ENCODE measurements around the gene CD247. TPM values are rescaled to one million over a fixed set of nuclear protein-coding genes. Genes with fewer than 3 reads are reported as not detected.
A peak's percentile ranks its signal among the peaks of the same experiment; 100 is the strongest.

Gene CD247
- total and polyA plus RNA-seq, 10 of the 15 experiments (the other 5 are each of a cell fraction or from before 2014, with no cell fraction given): 0.10 to 0.77 (median 0.30) TPM

DNA sequence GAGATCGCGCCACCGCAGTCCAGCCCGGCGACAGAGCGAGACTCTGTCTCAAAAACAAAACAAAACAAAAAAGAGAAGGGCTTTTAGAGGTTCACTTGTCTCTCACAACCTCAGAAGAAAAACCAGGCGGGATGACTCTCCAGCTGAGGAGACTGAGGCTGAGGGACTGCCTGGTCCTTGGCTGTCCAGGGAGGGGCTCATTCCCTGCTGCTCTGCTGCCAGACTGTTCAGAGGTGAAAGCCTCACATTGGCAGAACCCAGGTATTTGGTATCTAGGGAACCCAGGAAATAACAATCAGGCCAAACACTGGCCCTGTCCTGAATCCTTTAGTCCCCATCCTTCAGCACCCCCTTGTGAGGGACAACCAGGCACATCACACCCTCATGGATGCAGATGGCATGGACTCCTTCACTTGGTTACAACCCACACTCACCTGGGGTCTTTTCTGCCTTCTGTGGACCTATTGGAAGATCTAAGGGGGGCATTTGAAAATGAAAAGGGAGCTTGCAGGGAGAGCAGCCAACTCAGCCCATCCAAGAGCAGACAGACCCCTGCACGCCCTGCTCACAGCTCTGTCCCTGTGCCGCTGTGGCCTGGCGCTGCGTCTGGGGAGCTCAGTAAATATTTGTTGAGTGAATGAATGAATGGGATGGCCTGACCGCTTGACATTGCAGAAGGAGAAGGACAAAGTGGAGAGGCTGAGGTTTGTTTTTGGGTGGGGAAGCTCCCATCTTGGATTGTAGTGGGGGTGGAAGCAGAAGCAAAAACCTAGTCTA is 33.4 kb downstream of the CD247 start:
- BruUV-seq (replicated peaks): no TSS peak
- Histone ChIP-seq H3K27me3 (replicated peaks in 1 of 2; ENCODE audit: control insufficient read depth in 2 of 2, insufficient read depth in 2 of 2, low read length in 1 of 2) (no peaks in the 10 kb centered on the region; a peak in 1 of 4 replicates), H3K9ac (ENCODE audit: control insufficient read depth, insufficient read depth, low read length) (no peak overlapping the region), H3K4me3 (no peak overlapping the region), H2AFZ (ENCODE audit: control insufficient read depth, low read depth, low read length) (no peak overlapping the region), H3K9me3 (replicated peaks; ENCODE audit: control insufficient read depth, insufficient read depth, low read length) (no peaks in the 10 kb centered on the region), H3K27ac (ENCODE audit: control insufficient read depth, insufficient read depth) (no peak overlapping the region), H4K20me1 (ENCODE audit: control insufficient read depth, insufficient read depth) (no peaks in the 10 kb centered on the region), H3K4me2 (ENCODE audit: control insufficient read depth, insufficient read depth) (no peak overlapping the region), H3K79me2 (ENCODE audit: control insufficient read depth, insufficient read depth, low read length) (no peaks in the 10 kb centered on the region), H3K36me3 (ENCODE audit: control insufficient read depth in 2 of 2, insufficient read depth in 2 of 2, low read length in 1 of 2) (no peaks in the 10 kb centered on the region), H3K4me1 (ENCODE audit: control insufficient read depth, insufficient read depth, low read length) (no peaks in the 10 kb centered on the region)
- 71% methylated on average over 12 of the region's 12 CpGs for WGBS (ENCODE audit: insufficient coverage, insufficient replicate concordance, low lambda C conversion rate, missing lambda C conversion rate)
- ChIA-PET POLR2A (interaction anchor here (0.6 kb wide), 1 partner anchor 255 kb away, joined by 5 read pairs; no protein-coding TSS in a partner anchor), RAD21 (ENCODE audit: unreplicated experiment) (no interaction called here), CTCF (interaction anchor here (0.6 kb wide), 1 partner anchor 48 kb away, joined by 3 read pairs; no protein-coding TSS in a partner anchor), SMC1A (ENCODE audit: uncharacterized antibody, unreplicated experiment) (no interaction called here)
- in situ Hi-C loops (cut with MboI) (no loop called here), intact Hi-C loops (cut with micrococcal nuclease; ENCODE audit: unreplicated experiment) (no loop called here)
- no peak for FAIRE-seq
- DNase-seq (ENCODE audit: low read depth, low spot score): no peak
- TF ChIP-seq TCF7 (IDR thresholded peaks at IDR 0.05; ENCODE audit: borderline replicate concordance): no peak
- TF ChIP-seq RAD21 (IDR thresholded peaks at IDR 0.05; ENCODE audit: insufficient read depth, low read depth, low read length): no peak
- TF ChIP-seq POLR2AphosphoS2 (IDR thresholded peaks at IDR 0.05; ENCODE audit: low read depth, low read length): no peak
- TF ChIP-seq RUNX3 (IDR thresholded peaks at IDR 0.05; ENCODE audit: low read length): no peak
- no peak for TF ChIP-seq POU2F2 (IDR thresholded peaks at IDR 0.05; ENCODE audit: borderline replicate concordance, low read depth, low read length)
- no peak for ATAC-seq

DNA sequence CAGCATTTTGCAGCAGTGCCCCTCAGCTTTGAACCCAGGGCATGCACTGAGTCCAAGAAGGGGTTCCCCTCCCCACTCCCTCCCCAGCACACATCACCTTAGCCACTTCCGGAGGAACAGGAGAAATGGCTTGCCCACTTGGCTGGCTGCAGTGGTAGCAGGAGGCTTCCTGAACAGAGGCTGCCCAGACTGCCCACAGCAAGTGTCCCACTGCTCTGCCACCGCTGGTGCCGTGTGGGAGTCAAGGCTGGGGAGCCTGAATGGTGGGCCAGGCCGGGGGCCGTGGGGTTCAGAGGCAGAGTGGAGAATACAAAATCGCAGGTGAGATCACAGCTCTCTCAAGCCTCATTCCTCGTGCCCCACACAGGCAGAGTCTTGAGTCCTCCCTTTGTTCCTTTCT is 34.5 kb downstream of the CD247 start:
- H4K20me1 ChIP-seq (ENCODE audit: control insufficient read depth, insufficient read depth): no peaks in the 10 kb centered on the region
- H3K79me2 ChIP-seq (ENCODE audit: control insufficient read depth, insufficient read depth, low read length): no peaks in the 10 kb centered on the region
- H3K9ac ChIP-seq (ENCODE audit: control insufficient read depth, insufficient read depth, low read length): no peak overlapping the region
- no peaks in the 10 kb centered on the region for H3K9me3 ChIP-seq (replicated peaks; ENCODE audit: control insufficient read depth, insufficient read depth, low read length)
- no peak overlapping the region for H3K27ac ChIP-seq (ENCODE audit: control insufficient read depth, insufficient read depth)
- DNase-seq (ENCODE audit: low read depth, low spot score) (no peak), FAIRE-seq (no peak), ATAC-seq (peak; percentile 66)
- H3K4me2 ChIP-seq (ENCODE audit: control insufficient read depth, insufficient read depth): no peak overlapping the region
- H2AFZ ChIP-seq (ENCODE audit: control insufficient read depth, low read depth, low read length): no peak overlapping the region
- no peaks in the 10 kb centered on the region for H3K27me3 ChIP-seq (replicated peaks in 1 of 2; ENCODE audit: control insufficient read depth in 2 of 2, insufficient read depth in 2 of 2, low read length in 1 of 2)
- POLR2A ChIA-PET: interaction anchor here (0.9 kb wide), 1 partner anchor 24 kb away, joined by 3 read pairs; no protein-coding TSS in a partner anchor
- no peaks in the 10 kb centered on the region for H3K4me1 ChIP-seq (ENCODE audit: control insufficient read depth, insufficient read depth, low read length)
- no peaks in the 10 kb centered on the region for H3K36me3 ChIP-seq (ENCODE audit: control insufficient read depth in 2 of 2, insufficient read depth in 2 of 2, low read length in 1 of 2)
- WGBS (ENCODE audit: insufficient coverage, insufficient replicate concordance, low lambda C conversion rate, missing lambda C conversion rate): 43% methylated on average over 7 of the region's 7 CpGs
- CTCF ChIA-PET: interaction anchor here (1.1 kb wide), 1 partner anchor 425 kb away, joined by 3 read pairs; no protein-coding TSS in a partner anchor
- BruUV-seq (replicated peaks): no TSS peak
- RAD21 ChIA-PET (ENCODE audit: unreplicated experiment): no interaction called here
- in situ Hi-C loops (cut with MboI): no loop called here
- SMC1A ChIA-PET (ENCODE audit: uncharacterized antibody, unreplicated experiment): no interaction called here
- intact Hi-C loops (cut with micrococcal nuclease; ENCODE audit: unreplicated experiment): no loop called here
- no peak overlapping the region for H3K4me3 ChIP-seq
- TF ChIP-seq IKZF1 (conservative IDR thresholded peaks at IDR 0.05) (no peak), FOXM1 (IDR thresholded peaks at IDR 0.05; ENCODE audit: low read depth, low read length) (no peak), MTA2 (IDR thresholded peaks at IDR 0.05; ENCODE audit: low read depth) (no peak), NFIC (IDR thresholded peaks at IDR 0.05; ENCODE audit: low read depth, low read length) (no peak), PML (IDR thresholded peaks at IDR 0.05; ENCODE audit: low read length) (no peak), YBX1 (IDR thresholded peaks at IDR 0.05) (no peak), ESRRA (IDR thresholded peaks at IDR 0.05; ENCODE audit: low read length) (no peak), EED (IDR thresholded peaks at IDR 0.05; ENCODE audit: low read depth) (no peak), SMARCA5 (IDR thresholded peaks at IDR 0.05) (no peak), RBBP5 (conservative IDR thresholded peaks at IDR 0.05) (no peak)
- TF ChIP-seq, protein P1, sequence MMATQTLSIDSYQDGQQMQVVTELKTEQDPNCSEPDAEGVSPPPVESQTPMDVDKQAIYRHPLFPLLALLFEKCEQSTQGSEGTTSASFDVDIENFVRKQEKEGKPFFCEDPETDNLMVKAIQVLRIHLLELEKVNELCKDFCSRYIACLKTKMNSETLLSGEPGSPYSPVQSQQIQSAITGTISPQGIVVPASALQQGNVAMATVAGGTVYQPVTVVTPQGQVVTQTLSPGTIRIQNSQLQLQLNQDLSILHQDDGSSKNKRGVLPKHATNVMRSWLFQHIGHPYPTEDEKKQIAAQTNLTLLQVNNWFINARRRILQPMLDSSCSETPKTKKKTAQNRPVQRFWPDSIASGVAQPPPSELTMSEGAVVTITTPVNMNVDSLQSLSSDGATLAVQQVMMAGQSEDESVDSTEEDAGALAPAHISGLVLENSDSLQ (IDR thresholded peaks at IDR 0.05): no peak
- TF ChIP-seq, protein P2, sequence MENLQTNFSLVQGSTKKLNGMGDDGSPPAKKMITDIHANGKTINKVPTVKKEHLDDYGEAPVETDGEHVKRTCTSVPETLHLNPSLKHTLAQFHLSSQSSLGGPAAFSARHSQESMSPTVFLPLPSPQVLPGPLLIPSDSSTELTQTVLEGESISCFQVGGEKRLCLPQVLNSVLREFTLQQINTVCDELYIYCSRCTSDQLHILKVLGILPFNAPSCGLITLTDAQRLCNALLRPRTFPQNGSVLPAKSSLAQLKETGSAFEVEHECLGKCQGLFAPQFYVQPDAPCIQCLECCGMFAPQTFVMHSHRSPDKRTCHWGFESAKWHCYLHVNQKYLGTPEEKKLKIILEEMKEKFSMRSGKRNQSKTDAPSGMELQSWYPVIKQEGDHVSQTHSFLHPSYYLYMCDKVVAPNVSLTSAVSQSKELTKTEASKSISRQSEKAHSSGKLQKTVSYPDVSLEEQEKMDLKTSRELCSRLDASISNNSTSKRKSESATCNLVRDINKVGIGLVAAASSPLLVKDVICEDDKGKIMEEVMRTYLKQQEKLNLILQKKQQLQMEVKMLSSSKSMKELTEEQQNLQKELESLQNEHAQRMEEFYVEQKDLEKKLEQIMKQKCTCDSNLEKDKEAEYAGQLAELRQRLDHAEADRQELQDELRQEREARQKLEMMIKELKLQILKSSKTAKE (IDR thresholded peaks at IDR 0.05; ENCODE audit: low read depth, poor library complexity, severe bottlenecking): no peak
